Fibroblast of pulmonary artery (primary cell): ENCODE measurements around the gene CHPT1.

ENCODE experiments used
- DNase-seq: peaks from one replicate; pipeline ENCODE4 v3.0.0-alpha.2; 2010; ENCODE audit warnings: low read depth
- H3K4me3 ChIP-seq: replicated peaks from 2 replicates; pipeline ENCODE4 v1.5.1; 2011; ENCODE audit warnings: low read depth, mild to moderate bottlenecking, control low read depth, low read length, moderate library complexity
- CTCF ChIP-seq: IDR thresholded peaks from 2 replicates; pipeline ENCODE4 v1.5.1; 2011; ENCODE audit warnings: mild to moderate bottlenecking, control low read depth, low read length, inconsistent platforms; ENCODE audit errors: missing control alignments

The CHPT1 gene

GRCh38 chr12:101707131-101707782 is 9.8 kb downstream of the CHPT1 start:
- H3K4me3 ChIP-seq = no peak overlapping the region
- DNase-seq = peak; percentile 11
- TF ChIP-seq CTCF = no peak

- TF ChIP-seq CTCF = no peak
- H3K4me3 ChIP-seq = no peak overlapping the region
- DNase-seq = no peak
Observed at GRCh38 chr12:101710288-101710687, 12.8 kb downstream of the CHPT1 start.

GRCh38 chr12:101713059-101713682 is 15.7 kb downstream of the CHPT1 start:
- H3K4me3 ChIP-seq = no peak overlapping the region
- no peak for TF ChIP-seq CTCF
- DNase-seq = no peak

- no peak for DNase-seq
- TF ChIP-seq CTCF = no peak
- H3K4me3 ChIP-seq = no peak overlapping the region
Observed at GRCh38 chr12:101713930-101714329, 16.5 kb downstream of the CHPT1 start.

GRCh38 chr12:101714877-101715444 is 17.5 kb downstream of the CHPT1 start:
- no peak for TF ChIP-seq CTCF
- H3K4me3 ChIP-seq = no peak overlapping the region
- DNase-seq = no peak

- no peak for DNase-seq
- H3K4me3 ChIP-seq = no peak overlapping the region
- TF ChIP-seq CTCF = no peak
Observed at GRCh38 chr12:101719566-101719965, 22.1 kb downstream of the CHPT1 start.
